IMR-90 (cell line): Measurements from ENCODE around the gene RGS17. TPM values are rescaled to one million over a fixed set of nuclear protein-coding genes. Genes with fewer than 3 reads are reported as not detected.

Experiments
- ATAC-seq: fragments of 200-7000 bp; cut with Tn5 transposase; 2 replicates; pipeline ENCODE4 v1.9.1; 2020; ENCODE audit warnings: low read depth, mild to moderate bottlenecking, moderate library complexity
- BruUV-seq: library from RNA; stranded (reverse); fragments of 400-500 nt; replicated peaks from 2 replicates; lab custom pipeline; 2021; lab: Mats Ljungman, UMichigan
- CTCF ChIA-PET: fragments of 300-600 bp; formaldehyde crosslinking; extraction: SDS; loops from one replicate; lab custom pipeline; 2021; ENCODE audit warnings: antibody characterized with exemption; lab: Yijun Ruan, JAX
- POLR2A ChIA-PET: fragments of 300-600 bp; sonication (Branson Sonifier 250); formaldehyde crosslinking; loops from one replicate; lab custom pipeline; 2022; ENCODE audit warnings: antibody characterized with exemption; ENCODE audit not compliant: unreplicated experiment; lab: Charles Lee
- DNase-seq: peaks from one replicate; pipeline ENCODE4 v3.0.0; 2013
- H2AFZ ChIP-seq: replicated peaks from 2 replicates; pipeline ENCODE3; 2013; ENCODE audit warnings: low read length, mild to moderate bottlenecking; ENCODE audit not compliant: poor library complexity
- H2AK5ac ChIP-seq: 2 replicates; pipeline ENCODE4 v1.6.1; 2013; ENCODE audit warnings: low read depth, low read length, inconsistent platforms
- H2AK9ac ChIP-seq: replicated peaks from 2 replicates; pipeline ENCODE3; 2013; ENCODE audit warnings: mild to moderate bottlenecking, low read depth, low read length, moderate library complexity; ENCODE audit not compliant: poor library complexity
- H2BK120ac ChIP-seq: 2 replicates; pipeline ENCODE4 v1.6.1; 2013; ENCODE audit warnings: low read depth, low read length, inconsistent platforms
- H2BK15ac ChIP-seq: 3 replicates; pipeline ENCODE4 v1.6.1; 2013; ENCODE audit warnings: low read depth, low read length, inconsistent platforms
- H2BK20ac ChIP-seq: 2 replicates; pipeline ENCODE4 v1.6.1; 2013; ENCODE audit warnings: low read depth, mild to moderate bottlenecking, inconsistent platforms, low read length, moderate library complexity
- H2BK5ac ChIP-seq: 2 replicates; pipeline ENCODE4 v1.6.1; 2013; ENCODE audit warnings: mild to moderate bottlenecking, low read depth, low read length, inconsistent platforms; ENCODE audit not compliant: poor library complexity, severe bottlenecking
- H3K14ac ChIP-seq: replicated peaks from 2 replicates; pipeline ENCODE4 v1.6.1; 2013; ENCODE audit warnings: low read depth, low read length, inconsistent platforms
- H3K18ac ChIP-seq: 2 replicates; pipeline ENCODE4 v1.6.1; 2013; ENCODE audit warnings: low read depth, low read length, control low read depth
- H3K23ac ChIP-seq: 2 replicates; pipeline ENCODE4 v1.6.1; 2013; ENCODE audit warnings: low read depth, low read length, inconsistent platforms
- H3K27ac ChIP-seq: 2 replicates; pipeline ENCODE4 v1.5.1; 2013; ENCODE audit warnings: mild to moderate bottlenecking, control low read depth, low read length; ENCODE audit not compliant: insufficient read depth
- H3K27me3 ChIP-seq: 2 replicates; pipeline ENCODE4 v1.6.1; 2013; ENCODE audit warnings: low read length; ENCODE audit not compliant: control insufficient read depth, insufficient read depth
- H3K36me3 ChIP-seq: 2 replicates; pipeline ENCODE4 v1.6.1; 2013; ENCODE audit warnings: low read length, mixed read lengths; ENCODE audit not compliant: control insufficient read depth, insufficient read depth
- H3K4ac ChIP-seq: 2 replicates; pipeline ENCODE4 v1.6.1; 2013; ENCODE audit warnings: low read depth, low read length, inconsistent platforms
- H3K4me1 ChIP-seq: 2 replicates; pipeline ENCODE4 v1.6.1; 2013; ENCODE audit warnings: low read length, mixed read lengths; ENCODE audit not compliant: control insufficient read depth, insufficient read depth
- H3K4me2 ChIP-seq: 2 replicates; pipeline ENCODE4 v1.6.1; 2013; ENCODE audit warnings: low read depth, mild to moderate bottlenecking, control low read depth, low read length, moderate library complexity
- H3K4me3 ChIP-seq: 2 replicates; pipeline ENCODE4 v1.5.1; 2013; ENCODE audit warnings: low read depth, mild to moderate bottlenecking, control low read depth, low read length, moderate library complexity; ENCODE audit not compliant: insufficient read depth
- H3K56ac ChIP-seq: 2 replicates; pipeline ENCODE4 v1.6.1; 2013; ENCODE audit warnings: low read length, inconsistent platforms; ENCODE audit not compliant: insufficient read depth; ENCODE audit errors: extremely low read depth
- H3K79me1 ChIP-seq, 2 experiments: 2 replicates each; pipeline ENCODE4 v1.6.1; 2013; ENCODE audit warnings: low read length in 2 of 2, inconsistent platforms in 1 of 2, low read depth in 1 of 2
- H3K9ac ChIP-seq: 2 replicates; pipeline ENCODE4 v1.6.1; 2013; ENCODE audit warnings: low read depth, low read length, control low read depth
- H3K9me1 ChIP-seq: 2 replicates; pipeline ENCODE4 v1.6.1; 2013; ENCODE audit warnings: low read length, inconsistent platforms; ENCODE audit not compliant: insufficient read depth
- H3K9me3 ChIP-seq: 2 replicates; pipeline ENCODE4 v1.6.1; 2013; ENCODE audit warnings: low read length; ENCODE audit not compliant: control insufficient read depth, insufficient read depth
- H4K20me1 ChIP-seq: 2 replicates; pipeline ENCODE4 v1.6.1; 2013; ENCODE audit warnings: low read length, inconsistent platforms; ENCODE audit not compliant: insufficient read depth
- H4K5ac ChIP-seq: 2 replicates; pipeline ENCODE4 v1.6.1; 2013; ENCODE audit warnings: mild to moderate bottlenecking, low read depth, low read length, control low read depth
- H4K8ac ChIP-seq, 2 experiments: 2 replicates each; pipeline ENCODE4 v1.6.1; 2013; ENCODE audit warnings: low read depth in 2 of 2, low read length in 2 of 2, control low read depth in 1 of 2, inconsistent platforms in 1 of 2
- H4K91ac ChIP-seq: 2 replicates; pipeline ENCODE4 v1.6.1; 2013; ENCODE audit warnings: low read depth, low read length, inconsistent platforms; ENCODE audit not compliant: insufficient read depth
- BHLHE40 ChIP-seq: fragments of 150-350 bp; IDR thresholded peaks from 2 replicates; pipeline ENCODE4 v1.6.1; 2016; ENCODE audit warnings: mild to moderate bottlenecking, low read depth, low read length
- CEBPB ChIP-seq: IDR thresholded peaks from 2 replicates; pipeline ENCODE4 v1.6.1; 2012; ENCODE audit warnings: low read depth, low read length, improper control_type of control experiment
- CHD1 ChIP-seq: IDR thresholded peaks from 2 replicates; pipeline ENCODE4 v1.6.1; 2012; ENCODE audit warnings: low read depth, low read length, improper control_type of control experiment
- FOS ChIP-seq: fragments of 150-350 bp; IDR thresholded peaks from 2 replicates; pipeline ENCODE4 v1.6.1; 2016; ENCODE audit warnings: low read depth, low read length
- MAFK ChIP-seq: IDR thresholded peaks from 2 replicates; pipeline ENCODE4 v1.6.1; 2012; ENCODE audit warnings: low read depth, low read length, improper control_type of control experiment
- MAZ ChIP-seq: IDR thresholded peaks from 2 replicates; pipeline ENCODE4 v1.6.1; 2012; ENCODE audit warnings: low read depth, mild to moderate bottlenecking, low read length, improper control_type of control experiment, moderate library complexity, borderline replicate concordance
- MXI1 ChIP-seq: IDR thresholded peaks from 2 replicates; pipeline ENCODE4 v1.6.1; 2012; ENCODE audit warnings: low read depth, mild to moderate bottlenecking, low read length, moderate library complexity, borderline replicate concordance
- NFE2L2 ChIP-seq: fragments of 150-350 bp; IDR thresholded peaks from 2 replicates; pipeline ENCODE4 v1.6.1; 2016; ENCODE audit warnings: low read depth, mild to moderate bottlenecking, low read length
- POLR2A ChIP-seq: IDR thresholded peaks from 2 replicates; pipeline ENCODE4 v1.6.1; 2012; ENCODE audit warnings: mild to moderate bottlenecking, low read depth, low read length
- RAD21 ChIP-seq: IDR thresholded peaks from 2 replicates; pipeline ENCODE4 v1.6.1; 2012; ENCODE audit warnings: low read length, improper control_type of control experiment
- RCOR1 ChIP-seq: IDR thresholded peaks from 2 replicates; pipeline ENCODE4 v1.6.1; 2012; ENCODE audit warnings: mild to moderate bottlenecking, low read length, improper control_type of control experiment; ENCODE audit not compliant: insufficient replicate concordance
- RFX5 ChIP-seq: IDR thresholded peaks from 2 replicates; pipeline ENCODE4 v1.8.0; 2012; ENCODE audit warnings: low read depth, mild to moderate bottlenecking, low read length, moderate library complexity
- SMC3 ChIP-seq: fragments of 150-350 bp; IDR thresholded peaks from 2 replicates; pipeline ENCODE4 v1.6.1; 2016; ENCODE audit warnings: low read depth, mild to moderate bottlenecking, antibody characterized with exemption, low read length, moderate library complexity
- USF2 ChIP-seq: fragments of 150-350 bp; IDR thresholded peaks from 2 replicates; pipeline ENCODE4 v1.6.1; 2017; ENCODE audit warnings: mild to moderate bottlenecking, antibody characterized with exemption, low read length, low read depth
- dilution Hi-C: fragments of 300-500 bp; cut with HindIII; formaldehyde crosslinking; loops from one replicate; pipeline ENCODE4 v1.14.3; 2018; ENCODE audit warnings: low sequenced_read_pairs; ENCODE audit not compliant: unreplicated experiment
- in situ Hi-C: fragments of 300-500 bp; cut with MboI; formaldehyde crosslinking; loops from 3 replicates; pipeline ENCODE4 v1.14.3; 2019; ENCODE audit warnings: low sequenced_read_pairs, inconsistent platforms, mixed read lengths
- intact Hi-C: fragments of 100-400 bp; cut with micrococcal nuclease; formaldehyde crosslinking; loops from 2 replicates; pipeline ENCODE4 v1.10.0; 2022
- polyA plus RNA-seq, 3 experiments: library from polyadenylated mRNA; depleted of rRNA; stranded (reverse); fragments of >200 nt; gene quantifications; 2 replicates each; pipeline ENCODE4 v1.2.3, GENCODE V29; 2012; ENCODE audit warnings: low replicate concordance in 1 of 3
- total RNA-seq: library from RNA; depleted of rRNA; stranded (reverse); fragments of >200 nt; gene quantifications from 2 replicates; pipeline ENCODE4 v1.2.3, GENCODE V29; 2012
- TF ChIP-seq, protein P1 (sequence below): fragments of 150-350 bp; IDR thresholded peaks from 2 replicates; pipeline ENCODE4 v1.6.1; 2016; ENCODE audit warnings: low read depth, mild to moderate bottlenecking, low read length, moderate library complexity, borderline replicate concordance
- TF ChIP-seq, protein P2 (sequence below): conservative IDR thresholded peaks from 2 replicates; pipeline ENCODE4 v1.5.1; 2012; ENCODE audit warnings: mild to moderate bottlenecking, low read depth, low read length, improper control_type of control experiment

RGS17 gene
- total and polyA plus RNA-seq, 2 of the 4 experiments (the other 2 are of a cell fraction), result 0.75 to 1.4 TPM

DNA sequence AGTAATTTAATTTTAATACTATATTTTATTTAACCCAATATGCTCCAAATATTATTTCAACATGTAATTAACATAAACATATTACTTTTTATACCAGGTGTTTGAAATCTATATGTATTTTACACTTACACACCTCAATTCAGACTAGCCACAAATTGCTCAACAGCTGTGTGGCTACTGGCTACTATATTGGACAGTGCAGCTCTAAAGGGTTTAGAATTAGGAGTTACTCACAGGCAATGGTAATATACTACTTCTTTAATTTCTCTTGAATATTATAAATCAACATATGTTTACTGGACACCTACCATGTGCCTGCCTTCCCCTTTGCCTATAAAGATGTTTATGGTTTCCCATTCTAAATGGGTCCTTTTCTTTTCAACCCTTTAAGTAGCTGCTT, 130.8 kb downstream of the RGS17 start:
- no peak overlapping the region for H2AK5ac ChIP-seq
- in situ Hi-C loops (no loop called here), intact Hi-C loops (no loop called here), dilution Hi-C loops (no loop called here)
- H3K4me3 ChIP-seq, result no peak overlapping the region
- ATAC-seq (no peak), DNase-seq (no peak)
- H3K27ac ChIP-seq, result no peak overlapping the region
- H2BK15ac ChIP-seq, result no peak overlapping the region
- H3K9me3 ChIP-seq, result no peaks in the 10 kb centered on the region
- no peak overlapping the region for H3K14ac ChIP-seq
- no peak overlapping the region for H2AFZ ChIP-seq
- TF ChIP-seq FOS (no peak), CHD1 (no peak), RAD21 (no peak), POLR2A (no peak), RFX5 (no peak), MXI1 (no peak), USF2 (no peak), MAFK (no peak), SMC3 (no peak), BHLHE40 (no peak), RCOR1 (no peak), MAZ (no peak), NFE2L2 (no peak), CEBPB (no peak)
- TF ChIP-seq, protein P1, sequence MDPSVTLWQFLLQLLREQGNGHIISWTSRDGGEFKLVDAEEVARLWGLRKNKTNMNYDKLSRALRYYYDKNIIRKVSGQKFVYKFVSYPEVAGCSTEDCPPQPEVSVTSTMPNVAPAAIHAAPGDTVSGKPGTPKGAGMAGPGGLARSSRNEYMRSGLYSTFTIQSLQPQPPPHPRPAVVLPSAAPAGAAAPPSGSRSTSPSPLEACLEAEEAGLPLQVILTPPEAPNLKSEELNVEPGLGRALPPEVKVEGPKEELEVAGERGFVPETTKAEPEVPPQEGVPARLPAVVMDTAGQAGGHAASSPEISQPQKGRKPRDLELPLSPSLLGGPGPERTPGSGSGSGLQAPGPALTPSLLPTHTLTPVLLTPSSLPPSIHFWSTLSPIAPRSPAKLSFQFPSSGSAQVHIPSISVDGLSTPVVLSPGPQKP, result no peak
- TF ChIP-seq, protein P2, sequence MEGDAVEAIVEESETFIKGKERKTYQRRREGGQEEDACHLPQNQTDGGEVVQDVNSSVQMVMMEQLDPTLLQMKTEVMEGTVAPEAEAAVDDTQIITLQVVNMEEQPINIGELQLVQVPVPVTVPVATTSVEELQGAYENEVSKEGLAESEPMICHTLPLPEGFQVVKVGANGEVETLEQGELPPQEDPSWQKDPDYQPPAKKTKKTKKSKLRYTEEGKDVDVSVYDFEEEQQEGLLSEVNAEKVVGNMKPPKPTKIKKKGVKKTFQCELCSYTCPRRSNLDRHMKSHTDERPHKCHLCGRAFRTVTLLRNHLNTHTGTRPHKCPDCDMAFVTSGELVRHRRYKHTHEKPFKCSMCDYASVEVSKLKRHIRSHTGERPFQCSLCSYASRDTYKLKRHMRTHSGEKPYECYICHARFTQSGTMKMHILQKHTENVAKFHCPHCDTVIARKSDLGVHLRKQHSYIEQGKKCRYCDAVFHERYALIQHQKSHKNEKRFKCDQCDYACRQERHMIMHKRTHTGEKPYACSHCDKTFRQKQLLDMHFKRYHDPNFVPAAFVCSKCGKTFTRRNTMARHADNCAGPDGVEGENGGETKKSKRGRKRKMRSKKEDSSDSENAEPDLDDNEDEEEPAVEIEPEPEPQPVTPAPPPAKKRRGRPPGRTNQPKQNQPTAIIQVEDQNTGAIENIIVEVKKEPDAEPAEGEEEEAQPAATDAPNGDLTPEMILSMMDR, result no peak
- no peak overlapping the region for H2BK5ac ChIP-seq
- no peak overlapping the region for H3K18ac ChIP-seq
- H2BK120ac ChIP-seq, result no peak overlapping the region
- H2AK9ac ChIP-seq, result no peak overlapping the region
- H4K5ac ChIP-seq, result no peak overlapping the region
- no peak overlapping the region for H4K8ac ChIP-seq
- H3K9ac ChIP-seq, result no peak overlapping the region
- ChIA-PET POLR2A (no interaction called here), CTCF (interaction anchor here (0.6 to 1.2 kb wide), 2 partner anchors 23 to 708 kb away, joined by 3 to 8 read pairs; no protein-coding TSS in a partner anchor)
- no peak overlapping the region for H4K91ac ChIP-seq
- no peak overlapping the region for H3K4ac ChIP-seq
- peaks cover 25% of the 10 kb centered on the region for H4K20me1 ChIP-seq
- peaks cover 9 to 20% of the 10 kb centered on the region in 2 experiments for H3K79me1 ChIP-seq
- H3K9me1 ChIP-seq, result no peaks in the 10 kb centered on the region
- H3K4me1 ChIP-seq, result peaks cover 3% of the 10 kb centered on the region; the same call in 1 of the 2 replicates
- H3K4me2 ChIP-seq, result peak overlapping the region; percentile 35; the same call in 1 of the 2 replicates
- no peaks in the 10 kb centered on the region for H3K27me3 ChIP-seq
- no peak overlapping the region for H2BK20ac ChIP-seq
- no peak overlapping the region for H3K56ac ChIP-seq
- BruUV-seq, result no TSS peak
- peaks cover 7% of the 10 kb centered on the region for H3K36me3 ChIP-seq
- H3K23ac ChIP-seq, result no peak overlapping the region
